ENCODE measurements around the gene SCGB2B2. TPM values are rescaled to one million over a fixed set of nuclear protein-coding genes. Genes with fewer than 3 reads are reported as not detected.

Gene SCGB2B2
- total RNA-seq, 1 experiment from 2014 or later: 0.59 TPM

GRCh38 chr19:34692549-34692948, 15.6 kb upstream of the SCGB2B2 start:
- Histone ChIP-seq H3K27me3 (ENCODE audit: control insufficient read depth, insufficient read depth, low read length) (no peaks in the 10 kb centered on the region), H3K36me3 (ENCODE audit: control insufficient read depth, insufficient read depth, low read length) (no peaks in the 10 kb centered on the region), H3K4me1 (ENCODE audit: control insufficient read depth, insufficient read depth, low read length) (no peaks in the 10 kb centered on the region), H3K4me3 (ENCODE audit: low read depth in 2 of 2, low read length in 2 of 2) (no peak overlapping the region), H3K9me3 (ENCODE audit: control insufficient read depth, insufficient read depth, low read depth, low read length) (no peaks in the 10 kb centered on the region; the same call in 1 of the 2 replicates), H3K27ac (ENCODE audit: low read length) (no peak overlapping the region)
- no peak for DNase-seq (ENCODE audit: low read depth, low spot score)
- in situ Hi-C loops (cut with HindIII; ENCODE audit: low pct_unique_long_range_greater_than_20kb, low sequenced_read_pairs): no loop called here
- intact Hi-C loops (cut with micrococcal nuclease; ENCODE audit: unreplicated experiment): no loop called here
- ChIA-PET POLR2A (no interaction called here), CTCF (no interaction called here)
- peak; percentile 39; the same call in 1 of the 2 replicates for ATAC-seq
- no TSS peak for BruUV-seq (replicated peaks)
- no peak for TF ChIP-seq POLR2AphosphoS5 (IDR thresholded peaks at IDR 0.05; ENCODE audit: low read depth, low read length)
- no peak for TF ChIP-seq SIN3A (IDR thresholded peaks at IDR 0.05; ENCODE audit: borderline replicate concordance, insufficient read depth, low read depth, low read length)
- TF ChIP-seq CTCF (IDR thresholded peaks at IDR 0.05): no peak
- TF ChIP-seq TCF7L2 (IDR thresholded peaks at IDR 0.05; ENCODE audit: low read depth, low read length): no peak
- no peak for TF ChIP-seq REST (IDR thresholded peaks at IDR 0.05; ENCODE audit: insufficient read depth in 1 of 2, low read depth in 2 of 2, low read length in 1 of 2)

GRCh38 chr19:34690372-34690771, 13.4 kb upstream of the SCGB2B2 start:
- no peak for DNase-seq (ENCODE audit: low read depth, low spot score)
- in situ Hi-C loops (cut with HindIII; ENCODE audit: low pct_unique_long_range_greater_than_20kb, low sequenced_read_pairs) (no loop called here), intact Hi-C loops (cut with micrococcal nuclease; ENCODE audit: unreplicated experiment) (no loop called here)
- no peak overlapping the region for H3K4me3 ChIP-seq (ENCODE audit: low read depth in 2 of 2, low read length in 2 of 2)
- CTCF ChIA-PET: no interaction called here
- H3K4me1 ChIP-seq (ENCODE audit: control insufficient read depth, insufficient read depth, low read length): no peaks in the 10 kb centered on the region
- peaks cover 18% of the 10 kb centered on the region; the same call in 1 of the 2 replicates for H3K9me3 ChIP-seq (ENCODE audit: control insufficient read depth, insufficient read depth, low read depth, low read length)
- POLR2A ChIA-PET: no interaction called here
- no TSS peak for BruUV-seq (replicated peaks)
- no peaks in the 10 kb centered on the region for H3K27me3 ChIP-seq (ENCODE audit: control insufficient read depth, insufficient read depth, low read length)
- H3K27ac ChIP-seq (ENCODE audit: low read length): no peak overlapping the region
- ATAC-seq: no peak
- TF ChIP-seq SIN3A (IDR thresholded peaks at IDR 0.05; ENCODE audit: borderline replicate concordance, insufficient read depth, low read depth, low read length): no peak
- TF ChIP-seq TCF7L2 (IDR thresholded peaks at IDR 0.05; ENCODE audit: low read depth, low read length): no peak
- no peak for TF ChIP-seq CTCF (IDR thresholded peaks at IDR 0.05)
- no peak for TF ChIP-seq POLR2AphosphoS5 (IDR thresholded peaks at IDR 0.05; ENCODE audit: low read depth, low read length)
- TF ChIP-seq REST (IDR thresholded peaks at IDR 0.05; ENCODE audit: insufficient read depth in 1 of 2, low read depth in 2 of 2, low read length in 1 of 2): no peak
- H3K36me3 ChIP-seq (ENCODE audit: control insufficient read depth, insufficient read depth, low read length): no peaks in the 10 kb centered on the region

Data from Panc1 (cell line).